Measurements from ENCODE around the gene GSX2.
"Not testable (repeated sequence)": the region's sequence is repeated elsewhere in the genome, so short reads cannot be mapped to it uniquely, and the experiment has no call there.

GSX2 gene

DNA sequence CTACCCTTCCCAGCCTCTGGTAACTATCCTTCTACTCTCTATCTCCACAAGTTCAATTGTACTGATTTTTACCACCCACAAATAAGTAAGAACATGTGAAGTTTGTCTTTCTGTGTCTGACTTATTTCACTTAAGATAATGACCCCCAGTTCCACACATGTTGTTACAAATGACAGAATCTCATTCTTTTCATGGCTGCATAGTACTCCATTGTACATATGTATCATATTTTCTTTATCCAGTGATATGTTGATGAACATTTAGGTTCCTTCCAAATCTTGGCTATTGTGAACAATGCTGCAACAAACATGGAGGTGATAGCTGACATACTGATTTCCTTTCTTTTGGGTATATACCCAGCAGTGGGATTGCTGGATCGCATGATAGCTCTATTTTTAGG lies 27.7 kb downstream of the GSX2 start:
- Histone ChIP-seq H3K27me3 (ENCODE audit: control insufficient read depth, insufficient read depth, low read length) (no peaks in the 10 kb centered on the region), H3K4me3 (ENCODE audit: low read length) (no peak overlapping the region), H3K9me3 (ENCODE audit: control insufficient read depth, insufficient read depth, low read length) (no peaks in the 10 kb centered on the region), H3K36me3 (ENCODE audit: control insufficient read depth, insufficient read depth, low read length) (no peaks in the 10 kb centered on the region), H3K4me1 (ENCODE audit: control insufficient read depth, insufficient read depth, low read length) (no peaks in the 10 kb centered on the region), H3K27ac (ENCODE audit: low read length) (no peak overlapping the region)
- WGBS (ENCODE audit: insufficient coverage, insufficient read length) = no CpG with 5 or more reads among the region's 1 CpG
- no peak for DNase-seq (ENCODE audit: low read depth, low spot score)

DNA sequence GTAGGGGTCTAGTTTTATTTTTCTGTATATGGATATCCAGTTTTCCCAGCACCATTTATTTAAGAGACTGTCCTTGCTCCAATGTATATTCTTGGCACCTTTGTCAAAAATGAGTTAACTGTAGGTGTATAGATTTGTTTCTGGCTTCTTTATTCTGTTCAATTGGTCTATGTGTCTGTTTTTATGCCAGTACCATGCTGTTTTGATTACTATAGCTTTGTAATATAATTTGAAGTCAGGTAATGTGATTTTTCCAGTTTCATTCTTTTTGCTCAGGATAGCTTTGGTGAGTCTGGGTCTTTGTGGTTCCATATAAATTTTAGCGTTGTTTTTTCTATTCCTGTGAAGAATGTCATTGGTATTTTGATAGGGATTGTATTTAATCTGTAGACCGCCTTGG lies 28.7 kb downstream of the GSX2 start:
- WGBS (ENCODE audit: insufficient coverage, insufficient read length) = no CpG with 5 or more reads among the region's 2 CpGs
- H3K4me3 ChIP-seq (ENCODE audit: low read length); DNase-seq (ENCODE audit: low read depth, low spot score); H3K27ac ChIP-seq (ENCODE audit: low read length); H3K36me3 ChIP-seq (ENCODE audit: control insufficient read depth, insufficient read depth, low read length); H3K4me1 ChIP-seq (ENCODE audit: control insufficient read depth, insufficient read depth, low read length); H3K27me3 ChIP-seq (ENCODE audit: control insufficient read depth, insufficient read depth, low read length); H3K9me3 ChIP-seq (ENCODE audit: control insufficient read depth, insufficient read depth, low read length): not testable (repeated sequence)

DNA sequence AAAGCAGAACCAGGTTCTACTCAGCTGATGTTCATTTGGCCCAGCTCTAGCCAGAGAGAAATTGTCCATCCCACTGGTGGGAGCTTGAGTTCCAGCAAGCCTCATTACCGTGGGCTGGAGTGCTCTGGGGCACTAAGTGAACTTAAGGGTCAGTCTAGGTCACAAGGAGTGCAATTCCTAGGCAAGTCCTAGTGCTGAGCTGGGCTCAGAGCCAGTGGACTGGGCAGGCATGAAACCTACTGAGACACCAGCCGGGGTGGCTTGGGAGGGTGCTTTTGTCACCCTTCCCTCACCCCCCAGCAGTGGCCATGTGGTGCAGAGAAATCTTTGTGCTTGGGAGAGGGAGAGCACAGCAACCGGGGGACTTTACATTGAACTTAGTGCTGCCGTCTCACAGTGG lies 39.4 kb downstream of the GSX2 start:
- no peaks in the 10 kb centered on the region for H3K36me3 ChIP-seq (ENCODE audit: control insufficient read depth, insufficient read depth, low read length)
- no peaks in the 10 kb centered on the region for H3K27me3 ChIP-seq (ENCODE audit: control insufficient read depth, insufficient read depth, low read length)
- no peak overlapping the region for H3K27ac ChIP-seq (ENCODE audit: low read length)
- no peaks in the 10 kb centered on the region for H3K4me1 ChIP-seq (ENCODE audit: control insufficient read depth, insufficient read depth, low read length)
- H3K9me3 ChIP-seq (ENCODE audit: control insufficient read depth, insufficient read depth, low read length) = no peaks in the 10 kb centered on the region
- DNase-seq (ENCODE audit: low read depth, low spot score) = no peak
- no peak overlapping the region for H3K4me3 ChIP-seq (ENCODE audit: low read length)
- no CpG with 5 or more reads among the region's 4 CpGs for WGBS (ENCODE audit: insufficient coverage, insufficient read length)

DNA sequence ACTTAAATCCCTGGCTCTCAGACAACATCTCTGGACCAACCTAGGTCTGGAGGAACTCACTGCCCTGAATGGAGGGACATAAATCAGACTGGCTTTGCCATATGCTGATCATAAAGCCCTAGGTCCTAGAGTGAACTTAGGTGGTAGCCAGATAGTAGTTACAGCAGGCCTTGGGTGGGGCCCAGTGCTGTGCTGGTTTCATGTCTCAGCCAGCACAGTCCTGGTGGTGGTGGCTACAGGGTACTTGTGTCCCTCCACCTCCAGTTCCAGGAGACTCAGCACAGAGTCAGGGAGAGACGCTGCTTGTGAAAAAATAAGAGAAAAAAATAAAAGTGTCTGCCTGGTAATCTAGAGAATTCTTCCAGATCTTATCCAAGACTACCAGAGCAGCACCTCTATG lies 40.3 kb downstream of the GSX2 start:
- DNase-seq (ENCODE audit: low read depth, low spot score) = no peak
- WGBS (ENCODE audit: insufficient coverage, insufficient read length) = no CpG with 5 or more reads among the region's 1 CpG
- H3K36me3 ChIP-seq (ENCODE audit: control insufficient read depth, insufficient read depth, low read length) = no peaks in the 10 kb centered on the region
- no peaks in the 10 kb centered on the region for H3K27me3 ChIP-seq (ENCODE audit: control insufficient read depth, insufficient read depth, low read length)
- H3K27ac ChIP-seq (ENCODE audit: low read length) = no peak overlapping the region
- H3K9me3 ChIP-seq (ENCODE audit: control insufficient read depth, insufficient read depth, low read length) = no peaks in the 10 kb centered on the region
- no peaks in the 10 kb centered on the region for H3K4me1 ChIP-seq (ENCODE audit: control insufficient read depth, insufficient read depth, low read length)
- H3K4me3 ChIP-seq (ENCODE audit: low read length) = no peak overlapping the region

DNA sequence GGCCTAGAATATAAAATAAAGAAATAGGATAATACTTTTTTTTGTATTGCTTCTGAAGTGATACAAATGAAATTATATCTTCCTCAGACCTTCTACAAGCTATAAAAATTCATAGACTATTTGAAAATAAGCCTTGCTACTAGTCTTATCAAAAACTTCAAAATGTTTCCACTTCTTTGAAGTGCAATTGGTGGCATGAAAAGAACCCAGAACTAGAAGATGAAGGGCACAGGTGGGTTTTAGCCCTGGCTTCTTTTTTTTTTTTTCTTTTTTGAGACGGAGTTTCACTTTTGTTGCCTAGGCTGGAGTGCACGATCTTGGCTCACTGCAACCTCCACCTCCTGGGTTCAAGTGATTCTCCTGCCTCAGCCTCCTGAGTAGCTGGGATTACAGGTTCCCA lies 44.2 kb downstream of the GSX2 start:
- Histone ChIP-seq H3K36me3 (ENCODE audit: control insufficient read depth, insufficient read depth, low read length) (no peaks in the 10 kb centered on the region), H3K27ac (ENCODE audit: low read length) (no peak overlapping the region), H3K9me3 (ENCODE audit: control insufficient read depth, insufficient read depth, low read length) (no peaks in the 10 kb centered on the region), H3K27me3 (ENCODE audit: control insufficient read depth, insufficient read depth, low read length) (no peaks in the 10 kb centered on the region), H3K4me1 (ENCODE audit: control insufficient read depth, insufficient read depth, low read length) (no peaks in the 10 kb centered on the region), H3K4me3 (ENCODE audit: low read length) (no peak overlapping the region)
- DNase-seq (ENCODE audit: low read depth, low spot score) = no peak
- WGBS (ENCODE audit: insufficient coverage, insufficient read length) = no CpG with 5 or more reads among the region's 2 CpGs

DNA sequence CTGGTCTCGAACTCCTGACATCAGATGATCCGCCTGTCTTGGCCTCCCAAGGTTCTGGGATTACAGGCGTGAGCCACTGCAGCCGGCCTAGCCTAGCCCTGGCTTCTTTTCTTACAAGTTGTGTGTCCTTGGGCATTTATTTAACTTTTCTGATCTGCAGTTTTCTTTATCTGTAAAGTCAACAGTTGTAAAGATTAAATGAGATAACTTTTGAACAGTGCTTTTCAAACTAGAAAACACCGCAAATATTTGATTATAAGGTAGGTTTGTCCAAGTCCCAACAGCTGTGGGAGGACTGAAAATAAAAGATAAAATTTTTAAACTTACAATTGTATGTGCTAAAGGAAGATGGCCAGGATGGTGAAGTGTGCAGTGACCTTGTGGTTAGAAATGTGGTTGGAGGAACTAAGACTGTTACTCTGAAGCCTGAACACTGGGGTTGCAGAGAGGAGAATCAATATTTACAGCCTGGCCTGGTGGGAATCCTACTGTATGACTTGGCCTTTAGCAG lies 44.8 kb downstream of the GSX2 start:
- Histone ChIP-seq H3K27ac (ENCODE audit: low read length) (no peak overlapping the region), H3K9me3 (ENCODE audit: control insufficient read depth, insufficient read depth, low read length) (no peaks in the 10 kb centered on the region), H3K4me1 (ENCODE audit: control insufficient read depth, insufficient read depth, low read length) (no peaks in the 10 kb centered on the region), H3K36me3 (ENCODE audit: control insufficient read depth, insufficient read depth, low read length) (no peaks in the 10 kb centered on the region), H3K27me3 (ENCODE audit: control insufficient read depth, insufficient read depth, low read length) (no peaks in the 10 kb centered on the region), H3K4me3 (ENCODE audit: low read length) (no peak overlapping the region)
- DNase-seq (ENCODE audit: low read depth, low spot score) = no peak
- WGBS (ENCODE audit: insufficient coverage, insufficient read length) = no CpG with 5 or more reads among the region's 5 CpGs

DNA sequence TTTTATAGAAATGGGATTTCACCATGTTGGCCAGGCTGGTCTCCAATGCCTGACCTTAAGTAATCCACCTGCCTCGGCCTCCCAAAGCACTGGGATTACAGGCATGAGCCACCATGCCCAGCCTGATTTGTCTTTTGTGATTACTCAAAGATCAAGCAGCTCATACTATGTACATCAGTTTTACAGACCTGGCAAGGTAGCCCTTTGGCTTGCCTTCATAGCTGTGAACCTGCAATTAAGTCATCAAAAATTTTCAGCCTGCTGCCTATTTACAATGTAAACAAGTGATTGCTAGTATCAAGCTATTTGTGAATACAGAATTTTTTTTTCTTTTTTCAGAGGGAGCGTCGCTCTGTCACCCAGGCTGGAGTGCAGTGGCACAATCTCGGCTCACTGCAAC lies 46.2 kb downstream of the GSX2 start:
- no peaks in the 10 kb centered on the region for H3K4me1 ChIP-seq (ENCODE audit: control insufficient read depth, insufficient read depth, low read length)
- WGBS (ENCODE audit: insufficient coverage, insufficient read length) = no CpG with 5 or more reads among the region's 4 CpGs
- no peak for DNase-seq (ENCODE audit: low read depth, low spot score)
- no peaks in the 10 kb centered on the region for H3K36me3 ChIP-seq (ENCODE audit: control insufficient read depth, insufficient read depth, low read length)
- H3K4me3 ChIP-seq (ENCODE audit: low read length) = no peak overlapping the region
- no peak overlapping the region for H3K27ac ChIP-seq (ENCODE audit: low read length)
- H3K9me3 ChIP-seq (ENCODE audit: control insufficient read depth, insufficient read depth, low read length) = no peaks in the 10 kb centered on the region
- H3K27me3 ChIP-seq (ENCODE audit: control insufficient read depth, insufficient read depth, low read length) = no peaks in the 10 kb centered on the region

DNA sequence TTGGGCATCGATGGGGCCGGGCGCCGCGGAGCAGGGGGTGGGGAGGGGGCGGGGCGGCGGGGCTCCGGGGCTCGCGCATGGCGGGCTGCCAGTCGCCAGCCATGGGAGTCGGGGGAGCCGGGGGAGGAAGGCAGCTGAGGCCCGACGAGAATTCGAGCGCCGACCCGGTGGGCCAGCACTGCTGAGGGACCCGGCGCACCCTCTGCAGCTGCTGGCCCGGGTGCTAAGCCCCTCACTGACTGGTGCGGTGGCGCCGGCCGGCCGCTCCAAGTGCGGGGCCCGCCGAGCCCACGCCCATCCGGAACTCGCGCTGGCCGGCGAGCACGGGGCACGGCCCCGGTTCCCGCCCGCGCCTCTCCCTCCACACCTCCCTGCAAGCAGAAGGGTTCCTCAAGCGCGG lies 49.4 kb downstream of the GSX2 start:
- WGBS (ENCODE audit: insufficient coverage, insufficient read length) = no CpG with 5 or more reads among the region's 46 CpGs
- Histone ChIP-seq H3K4me1 (ENCODE audit: control insufficient read depth, insufficient read depth, low read length) (no peaks in the 10 kb centered on the region), H3K9me3 (ENCODE audit: control insufficient read depth, insufficient read depth, low read length) (no peaks in the 10 kb centered on the region), H3K4me3 (ENCODE audit: low read length) (no peak overlapping the region), H3K36me3 (ENCODE audit: control insufficient read depth, insufficient read depth, low read length) (no peaks in the 10 kb centered on the region), H3K27ac (ENCODE audit: low read length) (no peak overlapping the region), H3K27me3 (ENCODE audit: control insufficient read depth, insufficient read depth, low read length) (no peaks in the 10 kb centered on the region)
- no peak for DNase-seq (ENCODE audit: low read depth, low spot score)

Data from iPS DF 6.9 (cell line).